ENCODE measurements around the gene KCNV2.

- no peak for TF ChIP-seq CTCF (IDR thresholded peaks at IDR 0.05; ENCODE audit: low read depth, low read length, missing input control)
- TF ChIP-seq EGR1 (IDR thresholded peaks at IDR 0.05; ENCODE audit: low read depth in 2 of 2), result no peak
Measured at GRCh38 chr9:2767800-2768677, 50.7 kb downstream of the KCNV2 start.

Measured in liver (tissue), 3 donors.